GM21786 (cell line): ENCODE data around the gene CNOT8.

ENCODE experiments used
- ATAC-seq: cut with Tn5 transposase; IDR thresholded peaks from one replicate; pipeline ENCODE4 v1.9.1; 2021; ENCODE audit not compliant: unreplicated experiment

The CNOT8 gene

GRCh38 chr5:154916874-154917273 lies 58.4 kb downstream of the CNOT8 start:
- no peak for ATAC-seq

GRCh38 chr5:154917757-154918156 lies 59.3 kb downstream of the CNOT8 start:
- no peak for ATAC-seq

- no peak for ATAC-seq
Observed at GRCh38 chr5:154923441-154924430, 65.3 kb downstream of the CNOT8 start.
